T-helper 1 cell treated with Interleukin-12 subunit alpha and Interleukin-12 subunit beta and Interleukin-4 antibody, amounts not matched to agents 30 μg/mL and 1 μg/mL, for 36 hours (primary cell): ENCODE measurements around the gene PAN3.

Source experiments
- H3K27ac Mint-ChIP-seq: one replicate; pipeline ENCODE4 v1.8.0; 2021; ENCODE audit warnings: mild to moderate bottlenecking, mixed read lengths
- H3K27me3 Mint-ChIP-seq: one replicate; pipeline ENCODE4 v1.8.0; 2021; ENCODE audit warnings: low read depth, mixed read lengths
- H3K36me3 Mint-ChIP-seq: one replicate; pipeline ENCODE4 v1.8.0; 2021; ENCODE audit warnings: low read depth, mixed read lengths
- H3K4me1 Mint-ChIP-seq: one replicate; pipeline ENCODE4 v1.8.0; 2021; ENCODE audit warnings: low read depth, mixed read lengths
- H3K4me3 Mint-ChIP-seq: one replicate; pipeline ENCODE4 v1.8.0; 2021; ENCODE audit warnings: mild to moderate bottlenecking, moderate library complexity, mixed read lengths
- H3K9me3 Mint-ChIP-seq: one replicate; pipeline ENCODE4 v1.8.0; 2021; ENCODE audit warnings: mixed read lengths

Gene PAN3

DNA sequence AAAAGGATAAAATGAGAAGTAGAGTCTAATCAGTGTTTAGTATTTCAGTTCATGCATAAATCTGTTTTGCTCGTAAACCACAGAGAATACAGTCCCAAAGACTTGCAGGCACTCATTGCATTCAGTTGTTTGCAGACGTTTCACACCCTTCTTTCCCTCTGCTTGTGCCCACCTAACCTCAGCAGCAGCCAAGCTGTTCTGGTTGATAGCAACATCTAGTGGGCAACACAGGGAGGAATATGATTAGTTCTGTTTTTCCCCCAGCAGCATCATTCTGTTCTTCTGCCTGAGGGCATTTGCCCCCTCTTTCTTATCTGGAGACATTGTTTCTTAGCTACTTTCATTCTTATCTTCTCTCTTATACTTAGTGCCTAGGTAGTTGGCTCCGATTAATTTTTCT, 135.6 kb downstream of the PAN3 start:
- Mint-ChIP-seq H3K27ac (no peak overlapping the region), H3K36me3 (peaks cover 40% of the 10 kb centered on the region), H3K9me3 (no peaks in the 10 kb centered on the region), H3K4me1 (peaks cover 4% of the 10 kb centered on the region), H3K4me3 (no peak overlapping the region), H3K27me3 (no peaks in the 10 kb centered on the region)

DNA sequence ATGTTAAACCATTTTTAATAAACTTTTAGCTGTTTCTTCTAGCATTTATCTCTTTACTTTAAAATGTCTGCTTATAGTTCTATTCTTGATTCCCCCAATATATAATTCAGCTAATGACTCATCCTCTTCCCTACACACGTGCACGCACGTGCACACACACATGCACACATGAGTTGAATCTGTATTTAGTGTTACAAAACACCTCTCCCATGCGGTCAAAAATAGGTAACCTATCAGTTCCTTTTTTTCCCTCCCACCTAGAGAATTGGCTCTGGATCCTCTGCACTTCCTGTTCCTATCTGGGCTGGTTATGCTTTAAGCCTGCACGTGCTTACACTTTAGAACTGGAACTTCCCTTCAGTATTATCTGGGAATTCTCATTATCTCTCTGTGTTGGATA, 144.1 kb downstream of the PAN3 start:
- Mint-ChIP-seq H3K9me3 (no peaks in the 10 kb centered on the region), H3K27me3 (no peaks in the 10 kb centered on the region), H3K4me1 (peaks cover 14% of the 10 kb centered on the region), H3K27ac (no peak overlapping the region), H3K4me3 (no peak overlapping the region), H3K36me3 (peaks cover 47% of the 10 kb centered on the region)

- Mint-ChIP-seq H3K36me3 (peaks cover 48% of the 10 kb centered on the region), H3K4me1 (peaks cover 14% of the 10 kb centered on the region), H3K27me3 (no peaks in the 10 kb centered on the region), H3K4me3 (no peak overlapping the region), H3K9me3 (no peaks in the 10 kb centered on the region), H3K27ac (no peak overlapping the region)
These were observed 145.3 kb downstream of the PAN3 start for GRCh38 chr13:28283600-28283999.

DNA sequence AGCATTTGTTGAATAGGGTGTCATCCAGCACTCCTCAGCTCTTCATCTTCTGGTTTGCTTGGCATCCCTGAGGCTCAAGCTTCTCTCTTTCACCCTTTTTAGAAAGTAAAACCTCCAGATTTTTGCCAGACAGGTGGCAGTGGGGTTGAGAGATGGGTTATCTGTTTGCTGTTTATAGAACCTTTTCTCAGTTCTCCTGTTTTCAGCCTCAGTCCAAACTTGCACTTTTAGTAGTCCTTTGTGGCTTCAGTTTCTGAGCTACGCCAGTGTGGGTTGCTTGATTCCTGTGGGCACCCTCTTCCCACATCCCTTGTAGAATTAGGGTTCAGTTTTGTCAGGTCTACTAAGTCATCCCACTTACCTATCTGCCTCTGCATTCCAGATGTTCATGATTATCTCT, 147.9 kb downstream of the PAN3 start:
- H3K27me3 Mint-ChIP-seq = no peaks in the 10 kb centered on the region
- H3K9me3 Mint-ChIP-seq = no peaks in the 10 kb centered on the region
- peaks cover 11% of the 10 kb centered on the region for H3K4me1 Mint-ChIP-seq
- no peak overlapping the region for H3K27ac Mint-ChIP-seq
- H3K4me3 Mint-ChIP-seq = no peak overlapping the region
- H3K36me3 Mint-ChIP-seq = peaks cover 42% of the 10 kb centered on the region

GRCh38 chr13:28297341-28297740, 159.0 kb downstream of the PAN3 start:
- Mint-ChIP-seq H3K9me3 (no peaks in the 10 kb centered on the region), H3K4me3 (no peak overlapping the region), H3K36me3 (peaks cover 11% of the 10 kb centered on the region), H3K4me1 (peaks cover 9% of the 10 kb centered on the region), H3K27ac (no peak overlapping the region), H3K27me3 (no peaks in the 10 kb centered on the region)

- Mint-ChIP-seq H3K36me3 (peaks cover 4% of the 10 kb centered on the region), H3K27ac (no peak overlapping the region), H3K4me3 (no peak overlapping the region), H3K27me3 (no peaks in the 10 kb centered on the region), H3K9me3 (no peaks in the 10 kb centered on the region), H3K4me1 (peaks cover 13% of the 10 kb centered on the region)
These were observed 161.6 kb downstream of the PAN3 start for GRCh38 chr13:28299916-28300315.

DNA sequence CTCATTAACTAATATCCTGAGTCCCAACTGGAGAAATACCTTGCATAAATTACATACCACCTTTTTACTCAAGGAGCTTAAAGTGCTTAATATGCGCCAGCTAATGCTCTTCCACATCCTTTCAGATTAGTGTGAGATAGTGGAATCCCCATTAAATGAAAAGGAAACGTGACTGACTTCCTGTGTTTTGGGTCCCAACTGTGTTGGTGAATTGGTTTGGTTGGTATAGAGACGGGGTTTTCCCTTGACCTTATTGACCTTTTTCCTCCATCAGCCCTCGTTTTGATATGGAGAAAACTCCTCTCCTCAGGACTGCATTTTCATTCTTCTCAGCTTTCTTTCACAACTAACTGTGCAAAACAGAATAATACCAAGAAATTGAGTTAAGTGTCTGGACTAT, 163.5 kb downstream of the PAN3 start:
- H3K27ac Mint-ChIP-seq = no peak overlapping the region
- H3K4me1 Mint-ChIP-seq = peaks cover 13% of the 10 kb centered on the region
- H3K4me3 Mint-ChIP-seq = no peak overlapping the region
- no peaks in the 10 kb centered on the region for H3K27me3 Mint-ChIP-seq
- H3K36me3 Mint-ChIP-seq = no peaks in the 10 kb centered on the region
- H3K9me3 Mint-ChIP-seq = no peaks in the 10 kb centered on the region

GRCh38 chr13:28306325-28306724, 168.0 kb downstream of the PAN3 start:
- H3K27ac Mint-ChIP-seq = no peak overlapping the region
- peaks cover 13% of the 10 kb centered on the region for H3K4me1 Mint-ChIP-seq
- H3K9me3 Mint-ChIP-seq = no peaks in the 10 kb centered on the region
- no peak overlapping the region for H3K4me3 Mint-ChIP-seq
- H3K27me3 Mint-ChIP-seq = no peaks in the 10 kb centered on the region
- H3K36me3 Mint-ChIP-seq = no peaks in the 10 kb centered on the region

- Mint-ChIP-seq H3K36me3 (no peaks in the 10 kb centered on the region), H3K4me1 (no peaks in the 10 kb centered on the region), H3K4me3 (no peak overlapping the region), H3K27ac (no peak overlapping the region), H3K27me3 (no peaks in the 10 kb centered on the region), H3K9me3 (no peaks in the 10 kb centered on the region)
These were observed 175.2 kb downstream of the PAN3 start for GRCh38 chr13:28313579-28313978.

DNA sequence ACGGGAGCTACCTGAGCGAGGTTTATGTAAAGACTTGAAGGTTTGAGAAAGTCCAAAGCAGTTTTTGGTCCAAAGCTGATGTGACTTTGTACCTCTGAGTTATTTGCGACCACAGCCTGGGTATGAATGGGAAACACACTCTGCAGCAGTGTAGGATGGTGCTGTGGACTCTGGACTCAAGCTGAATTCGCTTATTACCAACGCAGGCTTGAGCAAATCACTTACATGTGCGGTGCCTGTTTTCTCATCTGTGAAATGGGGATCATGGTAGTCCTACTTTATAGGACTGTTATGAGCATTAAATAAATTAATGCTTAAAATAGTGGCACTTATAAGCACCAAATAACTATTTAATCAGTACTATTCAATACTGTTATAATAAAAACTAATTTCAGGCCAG, 176.5 kb downstream of the PAN3 start:
- no peaks in the 10 kb centered on the region for H3K4me1 Mint-ChIP-seq
- no peaks in the 10 kb centered on the region for H3K36me3 Mint-ChIP-seq
- H3K9me3 Mint-ChIP-seq = no peaks in the 10 kb centered on the region
- H3K27ac Mint-ChIP-seq = no peak overlapping the region
- H3K4me3 Mint-ChIP-seq = no peak overlapping the region
- H3K27me3 Mint-ChIP-seq = no peaks in the 10 kb centered on the region

DNA sequence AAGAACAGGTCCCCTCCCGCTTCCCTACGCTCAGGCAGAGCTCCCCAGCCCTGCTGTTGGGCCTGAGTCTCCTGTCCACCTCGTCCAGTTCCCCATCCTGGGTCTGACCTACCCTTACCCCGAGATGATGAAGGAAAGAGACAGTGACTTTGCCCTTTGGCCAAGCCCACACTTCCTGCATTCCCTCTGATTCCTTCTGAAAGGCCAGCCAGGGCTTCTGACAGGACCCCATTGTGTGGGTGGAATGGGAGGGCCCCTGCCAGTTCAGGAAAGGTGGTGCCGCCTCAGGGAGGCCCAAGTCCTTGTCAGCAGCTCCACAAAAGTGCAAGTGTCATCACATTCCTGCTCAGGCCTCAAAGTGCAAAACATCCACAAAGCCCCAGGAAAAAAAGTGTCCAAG, 177.8 kb downstream of the PAN3 start:
- Mint-ChIP-seq H3K27ac (no peak overlapping the region), H3K36me3 (no peaks in the 10 kb centered on the region), H3K4me1 (no peaks in the 10 kb centered on the region), H3K9me3 (no peaks in the 10 kb centered on the region), H3K27me3 (no peaks in the 10 kb centered on the region), H3K4me3 (no peak overlapping the region)

GRCh38 chr13:28316836-28317235, 178.5 kb downstream of the PAN3 start:
- Mint-ChIP-seq H3K27ac (no peak overlapping the region), H3K36me3 (no peaks in the 10 kb centered on the region), H3K27me3 (no peaks in the 10 kb centered on the region), H3K4me1 (no peaks in the 10 kb centered on the region), H3K4me3 (no peak overlapping the region), H3K9me3 (no peaks in the 10 kb centered on the region)

DNA sequence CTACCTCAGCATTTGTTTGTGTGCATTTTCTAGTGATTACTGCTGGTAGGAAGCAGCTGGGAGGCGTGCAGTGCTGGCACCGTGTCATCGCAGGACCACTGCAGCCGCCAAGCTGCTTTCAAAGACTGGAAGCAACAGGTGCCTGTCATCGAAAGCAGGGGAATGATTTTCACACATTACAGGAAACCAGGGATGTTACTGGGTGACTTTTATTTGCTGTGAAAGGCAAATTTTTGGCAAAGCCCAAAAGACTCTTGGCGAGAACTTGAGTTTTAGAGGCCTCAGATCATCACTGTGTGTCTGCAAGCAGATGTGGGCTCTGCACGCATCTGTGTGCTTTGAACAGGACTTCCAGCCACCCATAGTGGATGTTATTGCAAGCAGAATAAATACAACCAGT, 180.2 kb downstream of the PAN3 start:
- H3K27ac Mint-ChIP-seq = no peak overlapping the region
- no peaks in the 10 kb centered on the region for H3K9me3 Mint-ChIP-seq
- H3K4me3 Mint-ChIP-seq = no peak overlapping the region
- H3K36me3 Mint-ChIP-seq = no peaks in the 10 kb centered on the region
- no peaks in the 10 kb centered on the region for H3K27me3 Mint-ChIP-seq
- H3K4me1 Mint-ChIP-seq = no peaks in the 10 kb centered on the region

GRCh38 chr13:28319528-28319927, 181.2 kb downstream of the PAN3 start:
- Mint-ChIP-seq H3K9me3 (no peaks in the 10 kb centered on the region), H3K36me3 (no peaks in the 10 kb centered on the region), H3K27me3 (no peaks in the 10 kb centered on the region), H3K4me1 (no peaks in the 10 kb centered on the region), H3K4me3 (no peak overlapping the region), H3K27ac (no peak overlapping the region)

DNA sequence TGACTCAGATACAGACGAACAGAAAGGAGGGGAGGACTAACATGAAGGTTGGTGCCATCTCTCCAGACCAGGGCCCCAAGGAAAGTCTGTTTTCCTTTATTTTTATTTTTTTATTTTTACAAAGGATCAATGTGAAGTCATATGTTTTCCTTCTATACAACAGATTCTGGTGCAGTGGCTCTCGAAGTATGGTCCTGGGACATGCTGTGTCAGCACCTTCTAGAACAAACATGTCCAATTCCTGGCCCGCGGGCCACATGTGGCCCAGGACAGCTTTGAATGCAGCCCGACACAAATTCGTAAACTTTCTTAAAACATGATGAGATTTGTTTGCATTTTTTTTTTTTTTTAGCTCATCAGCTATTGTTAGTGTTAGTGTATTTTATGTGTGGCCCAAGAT, 181.9 kb downstream of the PAN3 start:
- Mint-ChIP-seq H3K27ac (no peak overlapping the region), H3K36me3 (no peaks in the 10 kb centered on the region), H3K4me3 (no peak overlapping the region), H3K9me3 (no peaks in the 10 kb centered on the region), H3K4me1 (no peaks in the 10 kb centered on the region), H3K27me3 (no peaks in the 10 kb centered on the region)

GRCh38 chr13:28320884-28321574, 182.7 kb downstream of the PAN3 start:
- H3K27me3 Mint-ChIP-seq = no peaks in the 10 kb centered on the region
- no peaks in the 10 kb centered on the region for H3K9me3 Mint-ChIP-seq
- H3K4me3 Mint-ChIP-seq = no peak overlapping the region
- no peaks in the 10 kb centered on the region for H3K36me3 Mint-ChIP-seq
- H3K27ac Mint-ChIP-seq = no peak overlapping the region
- no peaks in the 10 kb centered on the region for H3K4me1 Mint-ChIP-seq
